Measurements from ENCODE around the gene STAP2.
A peak's percentile ranks its signal among the peaks of the same experiment; 100 is the strongest.

STAP2 gene

GRCh38 chr19:4328243-4328990 lies 10.2 kb downstream of the STAP2 start:
- Mint-ChIP-seq H3K9me3 (ENCODE audit: low read depth) (no peaks in the 10 kb centered on the region), H3K4me3 (peak overlapping the region; percentile 90), H3K36me3 (no peaks in the 10 kb centered on the region), H3K27me3 (no peaks in the 10 kb centered on the region), H3K27ac (peak overlapping the region; percentile 92), H3K4me1 (ENCODE audit: low read depth) (peaks cover 23% of the 10 kb centered on the region)

- Mint-ChIP-seq H3K27ac (no peak overlapping the region), H3K4me3 (peak overlapping the region; percentile 90)
These were observed 10.8 kb downstream of the STAP2 start for GRCh38 chr19:4327877-4328242.

GRCh38 chr19:4327252-4327876 lies 11.3 kb downstream of the STAP2 start:
- Mint-ChIP-seq H3K9me3 (ENCODE audit: low read depth) (no peaks in the 10 kb centered on the region), H3K4me1 (ENCODE audit: low read depth) (peaks cover 23% of the 10 kb centered on the region), H3K36me3 (no peaks in the 10 kb centered on the region), H3K27ac (peak overlapping the region; percentile 34), H3K4me3 (peak overlapping the region; percentile 90), H3K27me3 (no peaks in the 10 kb centered on the region)

More at GRCh38 chr19:4327877-4328242, 10.8 kb downstream of the STAP2 start:
- Mint-ChIP-seq H3K27me3 (no peaks in the 10 kb centered on the region), H3K36me3 (no peaks in the 10 kb centered on the region), H3K9me3 (ENCODE audit: low read depth) (no peaks in the 10 kb centered on the region), H3K4me1 (ENCODE audit: low read depth) (peaks cover 23% of the 10 kb centered on the region)

DNA sequence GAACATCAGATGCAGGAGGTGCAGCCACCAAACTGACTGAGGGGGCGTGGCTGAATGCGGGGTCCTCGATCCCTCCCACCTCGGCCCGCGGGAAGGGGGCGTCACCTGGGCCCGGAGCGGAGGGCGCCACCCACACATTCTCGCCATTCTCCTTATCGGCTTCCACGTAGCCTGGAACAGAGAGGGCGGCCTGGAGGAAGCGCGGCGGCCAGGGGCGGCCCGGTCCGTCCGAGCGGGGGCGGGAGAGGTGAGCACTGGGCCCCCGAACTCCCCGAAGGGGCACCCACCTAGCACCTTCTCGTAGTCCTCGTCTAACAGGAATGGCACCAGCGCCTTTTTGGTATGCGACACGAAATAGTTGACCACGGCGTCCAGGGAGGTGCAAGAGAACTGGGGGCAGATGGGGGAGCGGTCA lies 11.8 kb downstream of the STAP2 start:
- Mint-ChIP-seq H3K27ac (no peak overlapping the region), H3K9me3 (ENCODE audit: low read depth) (no peaks in the 10 kb centered on the region), H3K4me1 (ENCODE audit: low read depth) (peaks cover 23% of the 10 kb centered on the region), H3K27me3 (no peaks in the 10 kb centered on the region), H3K36me3 (no peaks in the 10 kb centered on the region), H3K4me3 (peak overlapping the region; percentile 90)

GRCh38 chr19:4326215-4326836 lies 12.3 kb downstream of the STAP2 start:
- Mint-ChIP-seq H3K4me1 (ENCODE audit: low read depth) (peaks cover 23% of the 10 kb centered on the region), H3K4me3 (peak overlapping the region; percentile 76), H3K36me3 (no peaks in the 10 kb centered on the region), H3K27ac (no peak overlapping the region), H3K9me3 (ENCODE audit: low read depth) (no peaks in the 10 kb centered on the region), H3K27me3 (no peaks in the 10 kb centered on the region)

GRCh38 chr19:4324228-4324627 lies 14.4 kb downstream of the STAP2 start:
- Mint-ChIP-seq H3K9me3 (ENCODE audit: low read depth) (no peaks in the 10 kb centered on the region), H3K36me3 (no peaks in the 10 kb centered on the region)

DNA sequence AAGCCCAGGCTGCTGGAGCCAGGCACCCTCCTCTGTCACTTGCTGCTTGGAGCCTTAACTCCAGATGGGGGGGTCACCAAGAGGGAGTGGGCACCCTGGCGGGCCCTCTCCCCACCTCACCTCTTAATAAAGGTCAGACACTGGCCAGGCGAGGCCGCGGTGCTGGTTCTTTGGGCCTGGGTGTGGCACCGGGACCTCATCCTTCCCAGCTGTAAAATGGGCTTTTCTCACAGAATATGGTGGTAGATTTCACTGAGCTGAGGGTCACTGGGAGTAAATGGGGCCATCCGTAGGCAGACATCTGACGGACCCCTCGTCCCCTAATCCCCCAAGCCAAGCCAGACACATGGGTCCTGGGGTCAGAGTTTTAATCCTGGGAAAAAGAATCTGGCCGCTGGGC lies 14.9 kb downstream of the STAP2 start:
- no peaks in the 10 kb centered on the region for H3K27me3 Mint-ChIP-seq
- no peaks in the 10 kb centered on the region for H3K9me3 Mint-ChIP-seq (ENCODE audit: low read depth)
- H3K36me3 Mint-ChIP-seq = no peaks in the 10 kb centered on the region
- no peak overlapping the region for H3K4me3 Mint-ChIP-seq
- peaks cover 20% of the 10 kb centered on the region for H3K4me1 Mint-ChIP-seq (ENCODE audit: low read depth)
- no peak overlapping the region for H3K27ac Mint-ChIP-seq

More at GRCh38 chr19:4324228-4324627, 14.4 kb downstream of the STAP2 start:
- no peak overlapping the region for H3K27ac Mint-ChIP-seq
- H3K4me1 Mint-ChIP-seq (ENCODE audit: low read depth) = peaks cover 20% of the 10 kb centered on the region
- H3K4me3 Mint-ChIP-seq = no peak overlapping the region
- H3K27me3 Mint-ChIP-seq = no peaks in the 10 kb centered on the region

DNA sequence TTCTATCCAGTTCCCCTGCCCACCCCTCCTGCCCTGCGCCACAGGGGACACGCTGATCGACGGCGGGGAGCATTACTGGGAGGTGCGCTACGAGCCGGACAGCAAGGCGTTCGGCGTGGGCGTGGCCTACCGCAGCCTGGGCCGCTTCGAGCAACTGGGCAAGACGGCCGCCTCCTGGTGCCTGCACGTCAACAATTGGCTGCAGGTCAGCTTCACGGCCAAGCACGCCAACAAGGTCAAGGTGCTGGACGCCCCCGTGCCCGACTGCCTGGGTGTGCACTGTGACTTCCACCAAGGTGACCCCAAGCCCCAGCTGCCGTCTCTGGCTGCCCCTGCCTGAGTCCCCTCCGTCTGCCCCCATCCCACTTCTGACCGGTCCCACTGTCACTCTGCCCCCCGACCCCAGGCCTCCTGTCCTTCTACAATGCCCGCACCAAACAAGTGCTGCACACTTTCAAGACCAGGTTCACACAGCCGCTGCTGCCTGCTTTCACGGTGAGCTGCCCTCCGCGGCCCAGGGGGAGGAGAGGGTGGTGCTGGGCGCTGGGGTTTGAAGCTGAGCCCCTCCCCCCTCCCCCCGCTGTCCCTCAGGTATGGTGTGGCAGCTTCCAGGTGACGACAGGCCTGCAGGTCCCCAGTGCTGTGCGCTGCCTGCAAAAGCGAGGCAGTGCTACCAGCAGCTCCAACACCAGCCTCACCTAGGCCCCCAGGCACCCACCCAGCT lies 15.5 kb downstream of the STAP2 start:
- Mint-ChIP-seq H3K36me3 (no peaks in the 10 kb centered on the region), H3K27ac (no peak overlapping the region), H3K27me3 (no peaks in the 10 kb centered on the region), H3K9me3 (ENCODE audit: low read depth) (no peaks in the 10 kb centered on the region), H3K4me1 (ENCODE audit: low read depth) (peaks cover 20% of the 10 kb centered on the region), H3K4me3 (no peak overlapping the region)

- Mint-ChIP-seq H3K4me3 (no peak overlapping the region), H3K4me1 (ENCODE audit: low read depth) (peaks cover 2% of the 10 kb centered on the region), H3K27me3 (no peaks in the 10 kb centered on the region), H3K36me3 (no peaks in the 10 kb centered on the region), H3K27ac (no peak overlapping the region), H3K9me3 (ENCODE audit: low read depth) (no peaks in the 10 kb centered on the region)
These were observed 18.2 kb downstream of the STAP2 start for GRCh38 chr19:4320419-4320818.

DNA sequence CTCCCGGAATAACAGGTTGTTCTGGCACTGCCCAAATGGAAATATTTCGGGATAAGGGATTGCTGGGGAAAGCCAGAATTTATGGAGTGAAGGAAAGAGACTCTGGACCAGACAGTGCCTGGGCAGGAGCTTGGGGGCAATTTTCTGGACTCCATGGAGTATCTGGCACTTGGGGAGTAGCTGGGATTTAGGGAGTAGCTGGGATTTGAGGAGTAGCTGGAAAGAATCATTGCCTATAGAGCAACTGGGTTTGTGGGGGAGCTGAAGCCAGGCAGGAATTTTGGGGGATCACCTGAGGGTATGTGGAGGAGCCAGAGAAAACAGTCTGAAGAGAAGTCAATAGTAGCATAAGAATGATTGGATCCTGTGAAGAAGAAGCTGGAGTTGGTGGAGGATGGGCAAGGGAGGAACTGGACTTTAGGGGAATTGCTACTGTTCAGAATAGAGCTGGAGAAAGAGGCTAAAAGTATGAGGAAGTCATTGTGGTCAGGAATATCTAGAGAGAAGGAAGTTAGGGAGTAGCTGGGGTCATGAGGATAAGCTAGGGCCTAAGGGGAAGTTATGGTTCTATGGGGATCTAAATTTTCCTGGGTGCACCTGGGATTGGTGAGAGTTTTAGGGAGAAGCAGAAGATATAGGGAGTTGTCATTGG lies 19.4 kb downstream of the STAP2 start:
- Mint-ChIP-seq H3K9me3 (ENCODE audit: low read depth) (no peaks in the 10 kb centered on the region), H3K27ac (no peak overlapping the region), H3K36me3 (no peaks in the 10 kb centered on the region), H3K27me3 (no peaks in the 10 kb centered on the region), H3K4me3 (no peak overlapping the region), H3K4me1 (ENCODE audit: low read depth) (no peaks in the 10 kb centered on the region)

GRCh38 chr19:4318460-4318859 lies 20.2 kb downstream of the STAP2 start:
- H3K36me3 Mint-ChIP-seq = no peaks in the 10 kb centered on the region
- no peak overlapping the region for H3K4me3 Mint-ChIP-seq
- no peaks in the 10 kb centered on the region for H3K4me1 Mint-ChIP-seq (ENCODE audit: low read depth)
- no peaks in the 10 kb centered on the region for H3K9me3 Mint-ChIP-seq (ENCODE audit: low read depth)
- H3K27me3 Mint-ChIP-seq = no peaks in the 10 kb centered on the region
- H3K27ac Mint-ChIP-seq = no peak overlapping the region

- H3K9me3 Mint-ChIP-seq (ENCODE audit: low read depth) = no peaks in the 10 kb centered on the region
- H3K36me3 Mint-ChIP-seq = no peaks in the 10 kb centered on the region
- no peaks in the 10 kb centered on the region for H3K27me3 Mint-ChIP-seq
- no peaks in the 10 kb centered on the region for H3K4me1 Mint-ChIP-seq (ENCODE audit: low read depth)
- H3K27ac Mint-ChIP-seq = no peak overlapping the region
- no peak overlapping the region for H3K4me3 Mint-ChIP-seq
These were observed 21.7 kb downstream of the STAP2 start for GRCh38 chr19:4316956-4317355.

DNA sequence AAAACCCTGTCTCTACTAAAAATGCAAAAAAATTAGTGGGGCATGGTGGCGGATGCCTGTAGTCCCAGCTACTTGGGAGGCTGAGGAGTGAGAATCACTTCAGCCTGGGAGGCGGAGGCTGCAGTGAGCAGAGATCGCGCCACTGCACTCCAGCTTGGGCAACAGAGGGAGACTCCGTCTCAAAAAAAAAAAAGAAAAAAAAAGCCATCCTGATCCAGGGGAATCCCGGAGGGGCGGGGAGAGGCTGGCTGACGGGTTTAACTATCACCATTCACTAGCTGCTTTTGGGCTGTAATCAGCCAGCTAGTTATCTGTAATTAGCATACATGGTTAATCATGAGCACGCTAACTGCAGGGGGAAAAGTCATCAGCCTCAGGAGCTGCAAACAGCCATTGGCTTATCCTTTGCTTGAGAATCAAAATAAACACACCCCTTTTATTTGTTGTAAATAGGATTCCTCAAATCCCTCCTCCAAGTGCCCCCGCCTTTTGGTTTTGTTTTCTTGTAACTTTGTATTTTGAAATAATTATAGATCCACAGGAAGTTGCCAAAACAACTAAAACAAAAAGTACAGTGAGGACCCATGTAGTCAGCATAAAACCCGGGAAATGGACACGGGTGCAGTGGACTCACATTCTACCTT lies 24.7 kb downstream of the STAP2 start:
- H3K36me3 Mint-ChIP-seq = no peaks in the 10 kb centered on the region
- H3K27me3 Mint-ChIP-seq = no peaks in the 10 kb centered on the region
- H3K27ac Mint-ChIP-seq = no peak overlapping the region
- no peaks in the 10 kb centered on the region for H3K9me3 Mint-ChIP-seq (ENCODE audit: low read depth)
- H3K4me3 Mint-ChIP-seq = no peak overlapping the region
- H3K4me1 Mint-ChIP-seq (ENCODE audit: low read depth) = no peaks in the 10 kb centered on the region

All from activated naive CD8-positive, alpha-beta T cell (primary cell).